GM23338 (cell line): ENCODE measurements around the gene GRIPAP1. TPM values are rescaled to one million over a fixed set of nuclear protein-coding genes. Genes with fewer than 3 reads are reported as not detected.

Experiments used
- ATAC-seq: fragments of 200-7000 bp; cut with Tn5 transposase; 3 replicates; pipeline ENCODE4 v1.9.1; 2020
- DNase-seq: peaks from one replicate; pipeline ENCODE4 v3.0.0-alpha.2; 2015; ENCODE audit warnings: low spot score
- H2AFZ ChIP-seq: fragments of 200-600 bp; sonication (generic); 2 replicates; pipeline ENCODE4 v1.8.0; 2016; ENCODE audit warnings: antibody characterized with exemption, mild to moderate bottlenecking, moderate library complexity
- H3F3A ChIP-seq: fragments of 200-600 bp; sonication (generic); replicated peaks from 2 replicates; pipeline ENCODE4 v1.8.0; 2017; ENCODE audit warnings: antibody characterized with exemption, mixed run types, low read depth
- H3K27ac ChIP-seq: fragments of 200-600 bp; sonication (generic); 2 replicates; pipeline ENCODE4 v1.6.1; 2016; ENCODE audit warnings: low read depth
- H3K27me3 ChIP-seq: fragments of 200-600 bp; sonication (generic); 2 replicates; pipeline ENCODE4 v1.8.0; 2016; ENCODE audit warnings: mild to moderate bottlenecking, mixed run types, moderate library complexity; ENCODE audit not compliant: insufficient read depth
- H3K36me3 ChIP-seq: fragments of 200-600 bp; sonication (generic); 2 replicates; pipeline ENCODE4 v1.8.0; 2016; ENCODE audit warnings: mild to moderate bottlenecking; ENCODE audit not compliant: insufficient read depth
- H3K4me1 ChIP-seq: fragments of 200-600 bp; sonication (generic); 2 replicates; pipeline ENCODE4 v1.8.0; 2016; ENCODE audit warnings: mild to moderate bottlenecking, moderate library complexity; ENCODE audit not compliant: insufficient read depth
- H3K4me2 ChIP-seq: fragments of 200-600 bp; sonication (generic); 2 replicates; pipeline ENCODE4 v1.7.1; 2017; ENCODE audit warnings: mixed run types
- H3K4me3 ChIP-seq: fragments of 200-600 bp; sonication (generic); 2 replicates; pipeline ENCODE4 v1.6.1; 2016; ENCODE audit warnings: mixed run types
- H3K79me2 ChIP-seq: fragments of 200-600 bp; sonication (generic); replicated peaks from 2 replicates; pipeline ENCODE4 v1.8.0; 2017; ENCODE audit warnings: mild to moderate bottlenecking; ENCODE audit not compliant: insufficient read depth
- H3K9me2 ChIP-seq: fragments of 200-600 bp; sonication (generic); 2 replicates; pipeline ENCODE4 v1.8.0; 2017; ENCODE audit not compliant: insufficient read depth
- H4K20me1 ChIP-seq: fragments of 200-600 bp; sonication (generic); replicated peaks from 2 replicates; pipeline ENCODE4 v1.8.0; 2017; ENCODE audit warnings: mild to moderate bottlenecking; ENCODE audit not compliant: insufficient read depth
- H3K27ac Mint-ChIP-seq: 2 replicates; pipeline ENCODE4 v1.8.0; 2020; ENCODE audit warnings: inconsistent platforms, mild to moderate bottlenecking, moderate library complexity, mixed read lengths
- H3K27me3 Mint-ChIP-seq: 3 replicates; pipeline ENCODE4 v1.8.0; 2022; ENCODE audit warnings: low read depth, mild to moderate bottlenecking, moderate library complexity, mixed read lengths, inconsistent platforms; ENCODE audit not compliant: insufficient read depth, poor library complexity
- H3K36me3 Mint-ChIP-seq: 3 replicates; pipeline ENCODE4 v1.8.0; 2021; ENCODE audit warnings: low read depth, mild to moderate bottlenecking, inconsistent platforms, moderate library complexity, mixed read lengths
- H3K4me1 Mint-ChIP-seq: 3 replicates; pipeline ENCODE4 v1.8.0; 2020; ENCODE audit warnings: mild to moderate bottlenecking, inconsistent platforms, mixed read lengths
- H3K4me3 Mint-ChIP-seq: 3 replicates; pipeline ENCODE4 v1.8.0; 2021; ENCODE audit warnings: moderate library complexity, mild to moderate bottlenecking, inconsistent platforms, mixed read lengths
- H3K9me3 Mint-ChIP-seq: 3 replicates; pipeline ENCODE4 v1.8.0; 2020; ENCODE audit warnings: moderate library complexity, mild to moderate bottlenecking, inconsistent platforms, mixed read lengths
- CREB1 ChIP-seq: fragments of 250-450 bp; sonication (Bioruptor Pico); IDR thresholded peaks from 2 replicates; pipeline ENCODE4 v1.5.0; 2020; ENCODE audit warnings: low read depth, mild to moderate bottlenecking, moderate library complexity
- EZH2 ChIP-seq: fragments of 200-600 bp; sonication (generic); IDR thresholded peaks from one replicate; pipeline ENCODE4 v1.8.0; 2017; ENCODE audit warnings: antibody characterized with exemption, mild to moderate bottlenecking, low read depth; ENCODE audit not compliant: unreplicated experiment
- EZH2phosphoT487 ChIP-seq: fragments of 200-600 bp; sonication (generic); IDR thresholded peaks from one replicate; pipeline ENCODE4 v1.8.1; 2018; ENCODE audit warnings: antibody characterized with exemption; ENCODE audit not compliant: unreplicated experiment
- JUNB ChIP-seq: IDR thresholded peaks from one replicate; pipeline ENCODE4 v1.6.1; 2016; ENCODE audit warnings: antibody characterized with exemption; ENCODE audit not compliant: unreplicated experiment
- NANOG ChIP-seq: IDR thresholded peaks from 2 replicates; pipeline ENCODE4 v1.6.1; 2016; ENCODE audit warnings: antibody characterized with exemption, borderline replicate concordance
- POLR2AphosphoS5 ChIP-seq: IDR thresholded peaks from 2 replicates; pipeline ENCODE4 v1.6.1; 2016; ENCODE audit warnings: antibody characterized with exemption, low read depth
- STAT1 ChIP-seq: IDR thresholded peaks from one replicate; pipeline ENCODE4 v1.6.1; 2016; ENCODE audit warnings: antibody characterized with exemption; ENCODE audit not compliant: unreplicated experiment
- ZNF114 ChIP-seq: fragments of 250-450 bp; sonication (Bioruptor Pico); IDR thresholded peaks from 2 replicates; pipeline ENCODE4 v1.5.0; 2020; ENCODE audit warnings: mild to moderate bottlenecking, moderate library complexity
- ZNF331 ChIP-seq: fragments of 250-450 bp; sonication (Bioruptor Pico); IDR thresholded peaks from 2 replicates; pipeline ENCODE4 v1.5.0; 2020; ENCODE audit warnings: low read depth, mild to moderate bottlenecking, moderate library complexity
- polyA plus RNA-seq: library from polyadenylated mRNA; unstranded; fragments of >200 nt; fragmentation: Nextera tagmentation; extraction: Ambion mirVana; gene quantifications from 2 replicates; pipeline ENCODE4 v1.2.1, GENCODE V29; 2016
- total RNA-seq: library from RNA; depleted of rRNA; stranded (reverse); fragments of >200 nt; shearing (Covaris generic); gene quantifications from 2 replicates; pipeline ENCODE4 v1.2.3, GENCODE V29; 2014
- TF ChIP-seq, protein P1 (sequence below): IDR thresholded peaks from one replicate; pipeline ENCODE4 v1.6.1; 2018; ENCODE audit warnings: antibody characterized with exemption; ENCODE audit not compliant: unreplicated experiment
- TF ChIP-seq, protein P2 (sequence below): fragments of 250-450 bp; sonication (Bioruptor Pico); IDR thresholded peaks from 2 replicates; pipeline ENCODE4 v1.5.0; 2020; ENCODE audit warnings: mild to moderate bottlenecking, moderate library complexity
- TF ChIP-seq, protein P3 (sequence below): IDR thresholded peaks from 2 replicates; pipeline ENCODE4 v1.6.1; 2016; ENCODE audit warnings: antibody characterized with exemption
- TF ChIP-seq, protein P4 (sequence below), 2 experiments: fragments of 200-600 bp in 1 of 2; sonication (generic) in 1 of 2; conservative IDR thresholded peaks; 2 replicates each; pipeline versions ENCODE4 v1.5.1 to v1.6.1; 2016 to 2017; ENCODE audit warnings: antibody characterized with exemption in 2 of 2, low read depth in 2 of 2, mild to moderate bottlenecking in 2 of 2, moderate library complexity in 1 of 2

The GRIPAP1 gene
- total and polyA plus RNA-seq, 2 experiments from 2014 or later = 39.1 to 62.2 TPM

DNA sequence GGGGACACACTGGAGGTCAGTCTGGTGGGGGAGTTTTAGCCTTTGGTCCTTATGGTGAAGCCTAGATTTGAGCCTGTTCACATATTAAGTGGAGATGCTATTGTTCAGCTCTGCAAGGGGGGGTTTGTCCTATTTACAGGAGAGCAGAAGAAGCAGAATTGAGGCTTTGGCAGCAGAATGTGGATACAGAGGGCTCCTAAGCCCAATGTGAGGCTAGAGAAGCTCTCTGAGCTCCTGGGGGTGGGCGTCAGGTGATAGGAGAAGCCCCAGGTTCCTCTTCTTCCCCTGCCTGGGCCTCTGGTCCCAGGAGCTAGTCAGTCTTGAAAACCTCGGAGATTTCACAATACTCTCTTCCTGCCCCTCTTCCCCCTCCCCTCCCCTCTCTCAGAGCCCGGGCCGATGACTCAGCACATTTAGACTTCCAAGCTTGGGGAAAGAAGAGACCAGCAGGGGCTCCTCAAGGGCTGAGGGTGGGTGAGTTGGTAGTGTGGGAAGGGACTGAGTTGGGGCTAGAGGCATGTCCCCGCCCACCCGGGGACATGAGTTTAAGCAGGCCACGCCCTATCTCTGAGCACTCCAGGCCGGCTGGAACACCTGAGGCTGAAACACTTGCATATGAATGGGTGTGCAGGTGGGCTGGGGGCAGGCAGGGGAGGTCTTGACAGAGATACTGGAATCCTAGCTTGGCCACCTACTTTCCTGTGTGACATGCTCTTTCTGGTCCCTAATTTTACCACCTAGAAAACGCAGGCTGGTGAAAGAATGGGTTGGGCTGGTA lies 37.7 kb upstream of the GRIPAP1 start:
- Histone ChIP-seq H3K4me2 (peak overlapping the region; percentile 74), H3K27ac (peak overlapping the region; percentile 96), H3K4me3 (peak overlapping the region; percentile 77), H3K36me3 (peaks cover 18% of the 10 kb centered on the region; the same call in 1 of the 2 replicates), H3K4me1 (peaks cover 4% of the 10 kb centered on the region), H2AFZ (no peak overlapping the region), H4K20me1 (no peaks in the 10 kb centered on the region), H3F3A (no peaks in the 10 kb centered on the region), H3K9me2 (no peaks in the 10 kb centered on the region), H3K27me3 (no peaks in the 10 kb centered on the region), H3K79me2 (peaks cover 40% of the 10 kb centered on the region)
- Mint-ChIP-seq H3K36me3 (peaks cover 50% of the 10 kb centered on the region), H3K9me3 (no peaks in the 10 kb centered on the region; the same call in 2 of the 3 replicates), H3K27ac (peak overlapping the region; percentile 98), H3K27me3 (peaks cover 21% of the 10 kb centered on the region), H3K4me1 (peaks cover 27% of the 10 kb centered on the region), H3K4me3 (peak overlapping the region; percentile 96)
- no peak for TF ChIP-seq STAT1
- no peak for TF ChIP-seq CREB1 (CRISPR knock-in tag)
- TF ChIP-seq, protein P1, sequence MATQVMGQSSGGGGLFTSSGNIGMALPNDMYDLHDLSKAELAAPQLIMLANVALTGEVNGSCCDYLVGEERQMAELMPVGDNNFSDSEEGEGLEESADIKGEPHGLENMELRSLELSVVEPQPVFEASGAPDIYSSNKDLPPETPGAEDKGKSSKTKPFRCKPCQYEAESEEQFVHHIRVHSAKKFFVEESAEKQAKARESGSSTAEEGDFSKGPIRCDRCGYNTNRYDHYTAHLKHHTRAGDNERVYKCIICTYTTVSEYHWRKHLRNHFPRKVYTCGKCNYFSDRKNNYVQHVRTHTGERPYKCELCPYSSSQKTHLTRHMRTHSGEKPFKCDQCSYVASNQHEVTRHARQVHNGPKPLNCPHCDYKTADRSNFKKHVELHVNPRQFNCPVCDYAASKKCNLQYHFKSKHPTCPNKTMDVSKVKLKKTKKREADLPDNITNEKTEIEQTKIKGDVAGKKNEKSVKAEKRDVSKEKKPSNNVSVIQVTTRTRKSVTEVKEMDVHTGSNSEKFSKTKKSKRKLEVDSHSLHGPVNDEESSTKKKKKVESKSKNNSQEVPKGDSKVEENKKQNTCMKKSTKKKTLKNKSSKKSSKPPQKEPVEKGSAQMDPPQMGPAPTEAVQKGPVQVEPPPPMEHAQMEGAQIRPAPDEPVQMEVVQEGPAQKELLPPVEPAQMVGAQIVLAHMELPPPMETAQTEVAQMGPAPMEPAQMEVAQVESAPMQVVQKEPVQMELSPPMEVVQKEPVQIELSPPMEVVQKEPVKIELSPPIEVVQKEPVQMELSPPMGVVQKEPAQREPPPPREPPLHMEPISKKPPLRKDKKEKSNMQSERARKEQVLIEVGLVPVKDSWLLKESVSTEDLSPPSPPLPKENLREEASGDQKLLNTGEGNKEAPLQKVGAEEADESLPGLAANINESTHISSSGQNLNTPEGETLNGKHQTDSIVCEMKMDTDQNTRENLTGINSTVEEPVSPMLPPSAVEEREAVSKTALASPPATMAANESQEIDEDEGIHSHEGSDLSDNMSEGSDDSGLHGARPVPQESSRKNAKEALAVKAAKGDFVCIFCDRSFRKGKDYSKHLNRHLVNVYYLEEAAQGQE = no peak
- no peak for TF ChIP-seq JUNB
- no peak for TF ChIP-seq ZNF331 (CRISPR knock-in tag)
- TF ChIP-seq, protein P2, sequence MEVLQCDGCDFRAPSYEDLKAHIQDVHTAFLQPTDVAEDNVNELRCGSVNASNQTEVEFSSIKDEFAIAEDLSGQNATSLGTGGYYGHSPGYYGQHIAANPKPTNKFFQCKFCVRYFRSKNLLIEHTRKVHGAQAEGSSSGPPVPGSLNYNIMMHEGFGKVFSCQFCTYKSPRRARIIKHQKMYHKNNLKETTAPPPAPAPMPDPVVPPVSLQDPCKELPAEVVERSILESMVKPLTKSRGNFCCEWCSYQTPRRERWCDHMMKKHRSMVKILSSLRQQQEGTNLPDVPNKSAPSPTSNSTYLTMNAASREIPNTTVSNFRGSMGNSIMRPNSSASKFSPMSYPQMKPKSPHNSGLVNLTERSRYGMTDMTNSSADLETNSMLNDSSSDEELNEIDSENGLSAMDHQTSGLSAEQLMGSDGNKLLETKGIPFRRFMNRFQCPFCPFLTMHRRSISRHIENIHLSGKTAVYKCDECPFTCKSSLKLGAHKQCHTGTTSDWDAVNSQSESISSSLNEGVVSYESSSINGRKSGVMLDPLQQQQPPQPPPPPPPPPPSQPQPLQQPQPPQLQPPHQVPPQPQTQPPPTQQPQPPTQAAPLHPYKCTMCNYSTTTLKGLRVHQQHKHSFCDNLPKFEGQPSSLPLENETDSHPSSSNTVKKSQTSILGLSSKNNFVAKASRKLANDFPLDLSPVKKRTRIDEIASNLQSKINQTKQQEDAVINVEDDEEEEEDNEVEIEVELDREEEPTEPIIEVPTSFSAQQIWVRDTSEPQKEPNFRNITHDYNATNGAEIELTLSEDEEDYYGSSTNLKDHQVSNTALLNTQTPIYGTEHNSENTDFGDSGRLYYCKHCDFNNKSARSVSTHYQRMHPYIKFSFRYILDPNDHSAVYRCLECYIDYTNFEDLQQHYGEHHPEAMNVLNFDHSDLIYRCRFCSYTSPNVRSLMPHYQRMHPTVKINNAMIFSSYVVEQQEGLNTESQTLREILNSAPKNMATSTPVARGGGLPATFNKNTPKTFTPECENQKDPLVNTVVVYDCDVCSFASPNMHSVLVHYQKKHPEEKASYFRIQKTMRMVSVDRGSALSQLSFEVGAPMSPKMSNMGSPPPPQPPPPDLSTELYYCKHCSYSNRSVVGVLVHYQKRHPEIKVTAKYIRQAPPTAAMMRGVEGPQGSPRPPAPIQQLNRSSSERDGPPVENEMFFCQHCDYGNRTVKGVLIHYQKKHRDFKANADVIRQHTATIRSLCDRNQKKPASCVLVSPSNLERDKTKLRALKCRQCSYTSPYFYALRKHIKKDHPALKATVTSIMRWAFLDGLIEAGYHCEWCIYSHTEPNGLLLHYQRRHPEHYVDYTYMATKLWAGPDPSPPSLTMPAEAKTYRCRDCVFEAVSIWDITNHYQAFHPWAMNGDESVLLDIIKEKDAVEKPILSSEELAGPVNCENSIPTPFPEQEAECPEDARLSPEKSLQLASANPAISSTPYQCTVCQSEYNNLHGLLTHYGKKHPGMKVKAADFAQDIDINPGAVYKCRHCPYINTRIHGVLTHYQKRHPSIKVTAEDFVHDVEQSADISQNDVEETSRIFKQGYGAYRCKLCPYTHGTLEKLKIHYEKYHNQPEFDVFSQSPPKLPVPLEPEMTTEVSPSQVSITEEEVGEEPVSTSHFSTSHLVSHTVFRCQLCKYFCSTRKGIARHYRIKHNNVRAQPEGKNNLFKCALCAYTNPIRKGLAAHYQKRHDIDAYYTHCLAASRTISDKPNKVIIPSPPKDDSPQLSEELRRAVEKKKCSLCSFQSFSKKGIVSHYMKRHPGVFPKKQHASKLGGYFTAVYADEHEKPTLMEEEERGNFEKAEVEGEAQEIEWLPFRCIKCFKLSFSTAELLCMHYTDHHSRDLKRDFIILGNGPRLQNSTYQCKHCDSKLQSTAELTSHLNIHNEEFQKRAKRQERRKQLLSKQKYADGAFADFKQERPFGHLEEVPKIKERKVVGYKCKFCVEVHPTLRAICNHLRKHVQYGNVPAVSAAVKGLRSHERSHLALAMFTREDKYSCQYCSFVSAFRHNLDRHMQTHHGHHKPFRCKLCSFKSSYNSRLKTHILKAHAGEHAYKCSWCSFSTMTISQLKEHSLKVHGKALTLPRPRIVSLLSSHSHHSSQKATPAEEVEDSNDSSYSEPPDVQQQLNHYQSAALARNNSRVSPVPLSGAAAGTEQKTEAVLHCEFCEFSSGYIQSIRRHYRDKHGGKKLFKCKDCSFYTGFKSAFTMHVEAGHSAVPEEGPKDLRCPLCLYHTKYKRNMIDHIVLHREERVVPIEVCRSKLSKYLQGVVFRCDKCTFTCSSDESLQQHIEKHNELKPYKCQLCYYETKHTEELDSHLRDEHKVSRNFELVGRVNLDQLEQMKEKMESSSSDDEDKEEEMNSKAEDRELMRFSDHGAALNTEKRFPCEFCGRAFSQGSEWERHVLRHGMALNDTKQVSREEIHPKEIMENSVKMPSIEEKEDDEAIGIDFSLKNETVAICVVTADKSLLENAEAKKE = no peak
- TF ChIP-seq NANOG = no peak
- TF ChIP-seq EZH2 = no peak
- TF ChIP-seq ZNF114 (CRISPR knock-in tag) = no peak
- peak; percentile 28; the same call in 1 of the 2 replicates for TF ChIP-seq POLR2AphosphoS5
- TF ChIP-seq, protein P3, sequence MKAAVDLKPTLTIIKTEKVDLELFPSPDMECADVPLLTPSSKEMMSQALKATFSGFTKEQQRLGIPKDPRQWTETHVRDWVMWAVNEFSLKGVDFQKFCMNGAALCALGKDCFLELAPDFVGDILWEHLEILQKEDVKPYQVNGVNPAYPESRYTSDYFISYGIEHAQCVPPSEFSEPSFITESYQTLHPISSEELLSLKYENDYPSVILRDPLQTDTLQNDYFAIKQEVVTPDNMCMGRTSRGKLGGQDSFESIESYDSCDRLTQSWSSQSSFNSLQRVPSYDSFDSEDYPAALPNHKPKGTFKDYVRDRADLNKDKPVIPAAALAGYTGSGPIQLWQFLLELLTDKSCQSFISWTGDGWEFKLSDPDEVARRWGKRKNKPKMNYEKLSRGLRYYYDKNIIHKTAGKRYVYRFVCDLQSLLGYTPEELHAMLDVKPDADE = peak; percentile 28; the same call in 1 of the 2 replicates
- TF ChIP-seq, protein P4, sequence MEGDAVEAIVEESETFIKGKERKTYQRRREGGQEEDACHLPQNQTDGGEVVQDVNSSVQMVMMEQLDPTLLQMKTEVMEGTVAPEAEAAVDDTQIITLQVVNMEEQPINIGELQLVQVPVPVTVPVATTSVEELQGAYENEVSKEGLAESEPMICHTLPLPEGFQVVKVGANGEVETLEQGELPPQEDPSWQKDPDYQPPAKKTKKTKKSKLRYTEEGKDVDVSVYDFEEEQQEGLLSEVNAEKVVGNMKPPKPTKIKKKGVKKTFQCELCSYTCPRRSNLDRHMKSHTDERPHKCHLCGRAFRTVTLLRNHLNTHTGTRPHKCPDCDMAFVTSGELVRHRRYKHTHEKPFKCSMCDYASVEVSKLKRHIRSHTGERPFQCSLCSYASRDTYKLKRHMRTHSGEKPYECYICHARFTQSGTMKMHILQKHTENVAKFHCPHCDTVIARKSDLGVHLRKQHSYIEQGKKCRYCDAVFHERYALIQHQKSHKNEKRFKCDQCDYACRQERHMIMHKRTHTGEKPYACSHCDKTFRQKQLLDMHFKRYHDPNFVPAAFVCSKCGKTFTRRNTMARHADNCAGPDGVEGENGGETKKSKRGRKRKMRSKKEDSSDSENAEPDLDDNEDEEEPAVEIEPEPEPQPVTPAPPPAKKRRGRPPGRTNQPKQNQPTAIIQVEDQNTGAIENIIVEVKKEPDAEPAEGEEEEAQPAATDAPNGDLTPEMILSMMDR (conservative IDR thresholded peaks at IDR 0.05; ENCODE audit: low read depth in 2 of 2) = peak in 1 of 2 experiments; percentile 20; a peak in 1 of 4 replicates
- TF ChIP-seq EZH2phosphoT487 = no peak
- DNase-seq (peak; percentile 95), ATAC-seq (peak; percentile 62)
